ENCODE results near the gene SGCD.

- TF ChIP-seq CTCF (IDR thresholded peaks at IDR 0.05) = no peak
- TF ChIP-seq POLR2AphosphoS5 (IDR thresholded peaks at IDR 0.05; ENCODE audit: low read depth, low read length) = no peak
- TF ChIP-seq GABPA (IDR thresholded peaks at IDR 0.05; ENCODE audit: low read depth) = no peak
- no peak for TF ChIP-seq USF2 (IDR thresholded peaks at IDR 0.05; ENCODE audit: borderline replicate concordance, low read depth, low read length)
Observed at GRCh38 chr5:156591631-156592030, 264.7 kb downstream of the SGCD start.

All from SK-N-SH (cell line).